HG02623 (cell line): Measurements from ENCODE around the gene PTPN22.

ENCODE experiments used
- ATAC-seq: cut with Tn5 transposase; IDR thresholded peaks from one replicate; pipeline ENCODE4 v1.9.1; 2021; ENCODE audit warnings: moderate library complexity; ENCODE audit not compliant: unreplicated experiment

Gene PTPN22

GRCh38 chr1:113804421-113805255 lies 66.9 kb downstream of the PTPN22 start:
- no peak for ATAC-seq

- ATAC-seq = no peak
Measured at GRCh38 chr1:113802367-113803007, 69.0 kb downstream of the PTPN22 start.

GRCh38 chr1:113800487-113800886 lies 71.0 kb downstream of the PTPN22 start:
- no peak for ATAC-seq

DNA sequence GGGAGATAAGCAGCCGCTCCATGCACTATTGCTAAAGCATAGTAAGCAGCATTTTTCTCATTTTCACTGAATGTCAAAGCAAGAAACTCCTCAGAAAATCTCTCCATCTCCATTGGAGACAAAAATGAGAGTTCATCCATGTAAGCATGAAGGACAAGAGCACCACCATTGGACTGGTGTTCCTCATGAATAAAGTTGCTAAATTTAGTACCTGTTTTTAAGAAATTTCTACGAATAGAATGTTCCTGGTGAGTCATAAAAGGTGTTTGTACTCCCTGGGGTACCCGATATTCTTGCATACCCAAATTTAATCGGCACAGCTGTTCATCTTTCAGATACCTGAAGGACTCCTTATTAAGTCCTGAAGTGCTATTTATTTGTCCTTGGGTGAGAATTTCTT lies 74.0 kb downstream of the PTPN22 start:
- ATAC-seq = no peak

GRCh38 chr1:113793878-113794834 lies 77.4 kb downstream of the PTPN22 start:
- ATAC-seq = no peak

DNA sequence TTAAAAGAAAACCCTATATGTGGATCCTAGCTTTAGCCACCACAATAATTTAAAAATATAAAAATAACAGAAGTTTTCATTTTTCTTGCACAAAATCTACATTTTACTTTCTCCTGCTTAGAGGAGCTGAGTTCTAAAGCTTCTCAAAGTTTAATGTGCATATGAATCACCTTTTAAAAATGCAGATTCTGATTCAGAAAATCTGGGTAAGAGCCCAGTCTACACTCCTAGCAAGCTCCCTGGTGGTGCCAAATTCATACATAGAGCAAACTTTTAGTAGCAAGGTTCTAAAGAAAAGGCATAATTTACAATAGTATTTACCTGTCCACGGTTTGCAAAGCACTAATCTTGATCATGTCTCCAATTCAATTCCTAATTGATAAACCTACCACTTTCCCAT lies 78.5 kb downstream of the PTPN22 start:
- ATAC-seq = no peak

DNA sequence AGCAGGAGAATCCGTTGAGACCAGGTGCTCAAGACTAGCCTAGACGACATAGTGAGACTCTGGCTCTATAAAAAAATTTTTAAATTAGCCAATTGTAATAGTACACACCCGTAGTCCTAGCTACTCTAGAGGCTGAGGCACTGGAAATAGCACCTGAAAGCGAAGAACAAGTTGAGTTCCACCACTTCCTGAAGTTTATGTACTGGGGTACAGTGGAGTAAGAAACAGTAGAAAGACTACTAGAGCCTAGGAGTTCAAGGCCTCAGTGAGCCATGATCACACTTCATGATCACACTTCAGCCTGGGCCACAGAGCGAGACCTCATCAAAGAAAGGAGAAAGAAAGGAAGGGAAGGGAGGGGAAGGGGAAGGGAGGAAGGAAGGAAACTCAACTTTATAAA lies 79.0 kb downstream of the PTPN22 start:
- ATAC-seq = no peak

DNA sequence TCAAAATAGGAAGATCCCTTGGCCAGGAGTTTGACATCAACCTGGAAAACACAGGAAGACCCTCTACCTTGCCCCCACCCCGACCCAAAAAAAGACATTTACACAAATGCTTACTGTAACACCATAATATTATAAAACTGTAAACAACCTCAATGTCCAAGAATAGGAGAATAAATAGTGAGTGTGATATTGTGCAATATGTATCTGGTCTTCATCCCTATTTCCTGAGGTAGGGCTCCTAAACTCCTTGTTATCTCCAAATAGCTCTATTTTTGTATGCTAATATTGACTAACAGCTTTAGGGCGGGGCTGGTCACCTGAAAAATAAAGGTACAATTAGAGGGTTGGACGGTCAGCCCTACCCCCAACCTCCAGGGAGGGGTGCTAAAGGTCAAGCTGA lies 82.7 kb downstream of the PTPN22 start:
- ATAC-seq = no peak

GRCh38 chr1:113787663-113788062 lies 83.8 kb downstream of the PTPN22 start:
- ATAC-seq = no peak

DNA sequence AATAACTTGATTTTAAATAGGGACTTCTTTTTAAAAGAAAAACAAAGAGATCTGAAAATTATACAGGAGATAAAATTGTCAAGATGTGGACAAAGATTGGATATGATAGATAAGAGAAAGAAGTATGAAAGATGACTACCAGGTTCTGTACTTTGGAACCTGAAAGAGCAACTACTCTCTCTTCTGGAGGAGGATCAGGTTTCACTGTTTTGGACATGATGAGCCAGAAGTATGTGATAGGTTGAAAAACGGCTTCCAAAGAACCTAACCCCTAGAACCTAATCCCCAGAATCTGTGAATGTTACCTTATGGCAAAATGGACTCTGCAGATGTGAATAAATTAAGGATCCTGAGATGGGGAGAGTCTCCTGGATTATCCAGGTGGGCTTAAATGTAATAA lies 85.4 kb downstream of the PTPN22 start:
- ATAC-seq = no peak

- ATAC-seq = peak; percentile 48
Measured at GRCh38 chr1:113784104-113784779, 87.3 kb downstream of the PTPN22 start.

- peak; percentile 82 for ATAC-seq
Measured at GRCh38 chr1:113783254-113784103, 88.0 kb downstream of the PTPN22 start.

- ATAC-seq = no peak
Measured at GRCh38 chr1:113782406-113782805, 89.1 kb downstream of the PTPN22 start.

DNA sequence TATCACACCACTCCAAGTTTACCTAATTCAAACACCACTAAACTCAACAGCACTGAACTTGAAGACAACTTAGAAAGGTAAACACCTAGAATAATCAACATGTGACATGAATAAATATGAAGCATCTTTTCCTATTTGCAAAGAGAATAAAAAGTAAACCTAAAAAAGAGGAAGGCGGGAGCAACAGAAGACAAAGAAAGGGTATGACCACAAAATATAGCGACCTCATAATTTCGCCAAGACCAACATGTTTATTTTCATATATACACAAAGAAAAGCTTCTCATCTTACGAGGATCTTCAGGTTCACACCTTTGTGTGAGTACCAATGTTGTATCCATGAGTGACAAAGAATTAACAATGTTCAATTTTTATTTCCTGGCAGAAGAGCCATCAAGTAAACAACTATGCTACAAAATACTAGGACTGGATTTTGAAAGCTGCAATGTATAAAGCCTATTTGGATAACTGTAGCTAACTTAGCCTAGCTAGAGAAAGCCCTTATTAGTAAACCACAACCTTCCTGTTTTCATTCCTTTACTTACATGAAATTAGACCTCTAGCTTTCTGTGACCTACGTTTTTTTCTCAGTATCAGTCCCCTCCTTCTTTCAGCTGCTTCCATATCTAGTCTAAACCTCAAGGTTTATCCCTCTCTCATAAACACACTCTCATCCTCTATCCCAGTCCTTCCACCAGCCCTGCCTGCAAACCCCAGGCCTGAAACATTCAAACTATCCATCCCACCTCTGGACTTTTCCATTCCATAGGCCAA lies 91.0 kb downstream of the PTPN22 start:
- ATAC-seq = no peak

GRCh38 chr1:113779542-113779941 lies 92.0 kb downstream of the PTPN22 start:
- ATAC-seq = no peak

GRCh38 chr1:113777561-113777960 lies 94.0 kb downstream of the PTPN22 start:
- ATAC-seq = no peak

DNA sequence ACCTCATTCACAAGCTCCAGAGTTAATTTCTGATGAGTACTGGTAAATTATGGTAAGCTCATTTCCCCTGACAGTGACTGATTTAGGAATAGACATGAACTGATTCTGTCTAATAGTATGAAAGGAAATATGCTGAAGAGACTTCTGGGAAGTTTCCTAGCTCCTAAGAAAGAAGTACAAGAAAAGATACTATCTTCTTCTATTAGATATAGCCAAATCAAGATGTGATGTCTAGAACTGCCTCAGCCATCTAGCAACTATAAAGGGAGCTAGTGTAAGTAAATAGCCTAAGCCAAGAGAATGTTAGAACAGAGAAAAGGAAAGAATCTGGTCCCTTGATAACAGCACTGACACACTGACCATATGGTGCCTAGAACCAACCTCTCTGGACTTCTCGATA lies 101.5 kb downstream of the PTPN22 start:
- ATAC-seq = no peak

DNA sequence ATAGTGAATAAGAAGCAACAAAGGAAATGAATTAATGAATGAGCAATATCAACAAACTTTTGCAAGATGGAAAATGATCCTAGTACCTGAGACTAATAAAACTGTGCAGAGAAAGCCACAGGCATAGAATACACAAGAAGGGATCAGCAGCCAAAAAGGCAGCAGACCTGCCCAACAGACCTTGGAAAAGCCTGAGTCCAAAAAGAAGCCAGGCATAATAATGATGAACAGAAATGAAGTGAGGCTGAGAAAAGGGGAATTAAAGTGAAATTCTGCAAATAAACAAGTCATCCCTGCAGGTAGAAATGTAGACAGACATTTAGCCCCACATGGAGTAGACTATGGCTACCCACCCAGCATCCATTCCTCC lies 101.9 kb downstream of the PTPN22 start:
- no peak for ATAC-seq

DNA sequence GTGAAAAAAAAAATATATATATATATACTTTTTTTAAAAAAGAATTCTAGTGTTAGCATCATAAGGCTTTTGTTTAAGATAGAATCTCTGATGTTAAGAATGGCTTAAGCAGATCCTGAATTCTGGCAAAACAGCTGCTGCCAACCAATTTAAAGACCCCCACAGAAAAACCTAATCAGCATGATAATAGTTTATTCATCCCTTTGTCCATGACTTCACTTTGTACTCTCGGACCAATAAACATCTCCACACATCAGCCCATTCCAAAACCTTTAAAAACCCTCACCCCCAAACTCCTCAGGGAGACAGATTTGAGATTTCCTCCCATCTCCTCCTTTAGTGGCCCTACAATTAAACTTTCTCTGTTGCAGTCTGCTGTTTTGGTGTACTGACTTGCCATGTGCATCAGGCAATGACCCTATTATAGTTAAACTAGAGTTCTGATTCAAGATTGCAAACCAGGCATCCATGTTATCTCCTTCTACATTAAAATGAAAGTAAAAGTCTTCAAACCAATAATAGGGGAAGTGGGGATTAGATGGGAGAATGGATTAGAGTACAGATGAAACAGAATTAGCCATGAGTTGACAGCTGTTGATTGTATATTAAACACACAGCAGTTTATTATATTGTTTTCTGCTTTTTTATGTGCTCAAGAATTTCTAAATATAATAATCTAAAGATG lies 102.5 kb downstream of the PTPN22 start:
- ATAC-seq = no peak
